ENCODE measurements around the gene BANP.

DNA sequence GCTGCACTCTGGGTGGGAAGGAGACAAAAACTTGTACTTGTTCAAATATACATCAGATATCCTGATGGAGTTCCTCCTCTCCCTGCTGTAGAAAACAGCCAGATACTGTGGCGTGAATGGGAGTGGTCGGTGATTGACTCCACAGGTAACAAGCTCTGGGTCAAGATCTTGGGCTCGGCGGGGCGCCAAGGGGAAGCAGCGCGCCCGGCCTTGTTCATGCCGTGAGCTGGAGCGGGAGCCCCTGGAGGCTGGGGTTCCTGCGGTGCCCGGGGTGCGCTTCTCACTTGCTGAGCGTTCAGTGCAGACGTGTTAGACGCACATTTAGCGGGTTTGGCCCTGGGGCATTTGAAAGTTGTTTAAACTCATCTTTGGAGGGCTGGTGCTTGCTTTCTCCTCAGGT, 44.4 kb downstream of the BANP start:
- TF ChIP-seq, protein P1, sequence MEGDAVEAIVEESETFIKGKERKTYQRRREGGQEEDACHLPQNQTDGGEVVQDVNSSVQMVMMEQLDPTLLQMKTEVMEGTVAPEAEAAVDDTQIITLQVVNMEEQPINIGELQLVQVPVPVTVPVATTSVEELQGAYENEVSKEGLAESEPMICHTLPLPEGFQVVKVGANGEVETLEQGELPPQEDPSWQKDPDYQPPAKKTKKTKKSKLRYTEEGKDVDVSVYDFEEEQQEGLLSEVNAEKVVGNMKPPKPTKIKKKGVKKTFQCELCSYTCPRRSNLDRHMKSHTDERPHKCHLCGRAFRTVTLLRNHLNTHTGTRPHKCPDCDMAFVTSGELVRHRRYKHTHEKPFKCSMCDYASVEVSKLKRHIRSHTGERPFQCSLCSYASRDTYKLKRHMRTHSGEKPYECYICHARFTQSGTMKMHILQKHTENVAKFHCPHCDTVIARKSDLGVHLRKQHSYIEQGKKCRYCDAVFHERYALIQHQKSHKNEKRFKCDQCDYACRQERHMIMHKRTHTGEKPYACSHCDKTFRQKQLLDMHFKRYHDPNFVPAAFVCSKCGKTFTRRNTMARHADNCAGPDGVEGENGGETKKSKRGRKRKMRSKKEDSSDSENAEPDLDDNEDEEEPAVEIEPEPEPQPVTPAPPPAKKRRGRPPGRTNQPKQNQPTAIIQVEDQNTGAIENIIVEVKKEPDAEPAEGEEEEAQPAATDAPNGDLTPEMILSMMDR (IDR thresholded peaks at IDR 0.05), result no peak
- no peak for TF ChIP-seq TCF7L2 (IDR thresholded peaks at IDR 0.05; ENCODE audit: low read depth, low read length)
- TF ChIP-seq POLR2AphosphoS5 (IDR thresholded peaks at IDR 0.05; ENCODE audit: low read depth, low read length), result no peak
- no peak for TF ChIP-seq SIN3A (IDR thresholded peaks at IDR 0.05; ENCODE audit: borderline replicate concordance, insufficient read depth, low read depth, low read length)
- TF ChIP-seq, protein P2, sequence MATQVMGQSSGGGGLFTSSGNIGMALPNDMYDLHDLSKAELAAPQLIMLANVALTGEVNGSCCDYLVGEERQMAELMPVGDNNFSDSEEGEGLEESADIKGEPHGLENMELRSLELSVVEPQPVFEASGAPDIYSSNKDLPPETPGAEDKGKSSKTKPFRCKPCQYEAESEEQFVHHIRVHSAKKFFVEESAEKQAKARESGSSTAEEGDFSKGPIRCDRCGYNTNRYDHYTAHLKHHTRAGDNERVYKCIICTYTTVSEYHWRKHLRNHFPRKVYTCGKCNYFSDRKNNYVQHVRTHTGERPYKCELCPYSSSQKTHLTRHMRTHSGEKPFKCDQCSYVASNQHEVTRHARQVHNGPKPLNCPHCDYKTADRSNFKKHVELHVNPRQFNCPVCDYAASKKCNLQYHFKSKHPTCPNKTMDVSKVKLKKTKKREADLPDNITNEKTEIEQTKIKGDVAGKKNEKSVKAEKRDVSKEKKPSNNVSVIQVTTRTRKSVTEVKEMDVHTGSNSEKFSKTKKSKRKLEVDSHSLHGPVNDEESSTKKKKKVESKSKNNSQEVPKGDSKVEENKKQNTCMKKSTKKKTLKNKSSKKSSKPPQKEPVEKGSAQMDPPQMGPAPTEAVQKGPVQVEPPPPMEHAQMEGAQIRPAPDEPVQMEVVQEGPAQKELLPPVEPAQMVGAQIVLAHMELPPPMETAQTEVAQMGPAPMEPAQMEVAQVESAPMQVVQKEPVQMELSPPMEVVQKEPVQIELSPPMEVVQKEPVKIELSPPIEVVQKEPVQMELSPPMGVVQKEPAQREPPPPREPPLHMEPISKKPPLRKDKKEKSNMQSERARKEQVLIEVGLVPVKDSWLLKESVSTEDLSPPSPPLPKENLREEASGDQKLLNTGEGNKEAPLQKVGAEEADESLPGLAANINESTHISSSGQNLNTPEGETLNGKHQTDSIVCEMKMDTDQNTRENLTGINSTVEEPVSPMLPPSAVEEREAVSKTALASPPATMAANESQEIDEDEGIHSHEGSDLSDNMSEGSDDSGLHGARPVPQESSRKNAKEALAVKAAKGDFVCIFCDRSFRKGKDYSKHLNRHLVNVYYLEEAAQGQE (IDR thresholded peaks at IDR 0.05; ENCODE audit: insufficient read depth in 1 of 2, low read depth in 2 of 2, low read length in 1 of 2), result no peak
